SK-N-SH (cell line): ENCODE results near the gene OR6X1. TPM values are rescaled to one million over a fixed set of nuclear protein-coding genes. Genes with fewer than 3 reads are reported as not detected.

Experiments used
- CTCF ChIA-PET: fragments of 300-600, 350-600 bp; formaldehyde crosslinking; extraction: SDS; loops from one replicate; lab custom pipeline; 2021; lab: Yijun Ruan, JAX
- POLR2A ChIA-PET: fragments of 350-600 bp; sonication (Branson Sonifier 250); formaldehyde crosslinking; extraction: SDS; loops from one replicate; lab custom pipeline; 2020; ENCODE audit warnings: antibody characterized with exemption, inconsistent platforms; lab: Yijun Ruan, JAX
- DNase-seq: peaks from one replicate; pipeline ENCODE4 v3.0.0; 2012
- H2AFZ ChIP-seq: fragments of 200-600 bp; sonication (generic); 2 replicates; pipeline ENCODE4 v1.8.1; 2016; ENCODE audit warnings: antibody characterized with exemption, mild to moderate bottlenecking, low read depth
- H3F3A ChIP-seq: fragments of 200-600 bp; sonication (generic); replicated peaks from 2 replicates; pipeline ENCODE3; 2016; ENCODE audit warnings: antibody characterized with exemption, mild to moderate bottlenecking; ENCODE audit not compliant: insufficient read depth
- H3K27ac ChIP-seq, 2 experiments: fragments of 200-500 bp in 1 of 2; fragments of 200-600 bp in 1 of 2; sonication (Bioruptor generic) in 1 of 2; sonication (generic), shearing (Covaris generic) in 1 of 2; 2 replicates each; pipeline versions ENCODE4 v1.5.1 to v1.6.1; 2014 to 2016; ENCODE audit warnings: low read depth in 2 of 2, inconsistent platforms in 1 of 2, low read length in 1 of 2, mild to moderate bottlenecking in 1 of 2, mixed read lengths in 1 of 2
- H3K27me3 ChIP-seq: fragments of 200-600 bp; sonication (generic), shearing (Covaris generic); 2 replicates; pipeline ENCODE4 v1.6.1; 2016; ENCODE audit warnings: mixed run types; ENCODE audit not compliant: insufficient read depth
- H3K36me3 ChIP-seq, 2 experiments: fragments of 200-500 bp in 1 of 2; fragments of 200-600 bp in 1 of 2; sonication (Bioruptor generic) in 1 of 2; sonication (generic) in 1 of 2; replicated peaks in 1 of 2; 2 replicates each; pipeline versions ENCODE3 to v1.5.1; 2014 to 2016; ENCODE audit warnings: low read length in 1 of 2, mild to moderate bottlenecking in 1 of 2; ENCODE audit not compliant: insufficient read depth in 2 of 2, control insufficient read depth in 1 of 2
- H3K4me1 ChIP-seq, 2 experiments: fragments of 200-500 bp in 1 of 2; fragments of 200-600 bp in 1 of 2; sonication (Bioruptor generic) in 1 of 2; sonication (generic), shearing (Covaris generic) in 1 of 2; 2 replicates each; pipeline versions ENCODE4 v1.5.1 to v1.6.1; 2014 to 2016; ENCODE audit warnings: low read depth in 1 of 2, low read length in 1 of 2, mixed run types in 1 of 2; ENCODE audit not compliant: insufficient read depth in 2 of 2, control insufficient read depth in 1 of 2
- H3K4me2 ChIP-seq: fragments of 200-600 bp; sonication (generic), shearing (Covaris generic); 2 replicates; pipeline ENCODE4 v1.6.1; 2017; ENCODE audit warnings: mixed run types
- H3K4me3 ChIP-seq, 2 experiments: fragments of 200-500 bp in 1 of 2; fragments of 200-600 bp in 1 of 2; sonication (Bioruptor generic) in 1 of 2; sonication (generic), shearing (Covaris generic) in 1 of 2; 2 replicates each; pipeline versions ENCODE4 v1.5.1 to v1.8.1; 2014 to 2016; ENCODE audit warnings: low read depth in 2 of 2, inconsistent platforms in 1 of 2, low read length in 1 of 2, mild to moderate bottlenecking in 1 of 2, mixed read lengths in 1 of 2, moderate library complexity in 1 of 2
- H3K79me2 ChIP-seq: fragments of 200-600 bp; sonication (generic); 2 replicates; pipeline ENCODE4 v1.8.1; 2017; ENCODE audit warnings: mild to moderate bottlenecking; ENCODE audit not compliant: insufficient read depth
- H3K9ac ChIP-seq: fragments of 200-600 bp; sonication (generic); 2 replicates; pipeline ENCODE4 v1.6.1; 2017; ENCODE audit warnings: mixed run types
- H3K9me2 ChIP-seq: fragments of 200-600 bp; sonication (generic); 2 replicates; pipeline ENCODE4 v1.6.1; 2017; ENCODE audit warnings: mixed run types
- H3K9me3 ChIP-seq: fragments of 200-600 bp; sonication (generic); 2 replicates; pipeline ENCODE4 v1.6.1; 2017; ENCODE audit warnings: mixed run types, mild to moderate bottlenecking, moderate library complexity
- H4K20me1 ChIP-seq: fragments of 200-600 bp; sonication (generic); 2 replicates; pipeline ENCODE4 v1.6.1; 2017; ENCODE audit warnings: mild to moderate bottlenecking, mixed run types; ENCODE audit not compliant: insufficient read depth
- CHD2 ChIP-seq: fragments of 150-350 bp; IDR thresholded peaks from 2 replicates; pipeline ENCODE4 v1.6.1; 2018; ENCODE audit warnings: low read length; ENCODE audit not compliant: partially characterized antibody
- ELF1 ChIP-seq: IDR thresholded peaks from 2 replicates; pipeline ENCODE4 v1.4.0; 2012
- EZH2phosphoT487 ChIP-seq: fragments of 200-600 bp; sonication (generic); IDR thresholded peaks from 2 replicates; pipeline ENCODE4 v1.6.1; 2017; ENCODE audit warnings: low read depth, mixed run types, mild to moderate bottlenecking, antibody characterized with exemption, moderate library complexity, borderline replicate concordance
- FOXJ3 ChIP-seq: sonication (generic); formaldehyde crosslinking; IDR thresholded peaks from 2 replicates; pipeline ENCODE4 v1.5.1; 2020; ENCODE audit warnings: mild to moderate bottlenecking, missing genetic modification reagents
- FOXM1 ChIP-seq: IDR thresholded peaks from 2 replicates; pipeline ENCODE4 v1.4.0; 2012; ENCODE audit warnings: low read depth, mild to moderate bottlenecking
- GABPA ChIP-seq: IDR thresholded peaks from 2 replicates; pipeline ENCODE4 v1.4.0; 2012; ENCODE audit warnings: low read depth, mild to moderate bottlenecking
- GATA2 ChIP-seq: sonication (generic); formaldehyde crosslinking; IDR thresholded peaks from 2 replicates; pipeline ENCODE4 v1.5.0; 2020; ENCODE audit warnings: mild to moderate bottlenecking, missing genetic modification reagents
- JUND ChIP-seq: IDR thresholded peaks from 2 replicates; pipeline ENCODE4 v1.4.0; 2012
- MEF2A ChIP-seq: IDR thresholded peaks from 2 replicates; pipeline ENCODE4 v1.4.0; 2012; ENCODE audit warnings: low read depth, borderline replicate concordance
- NFIC ChIP-seq: IDR thresholded peaks from 2 replicates; pipeline ENCODE4 v1.4.0; 2012; ENCODE audit warnings: borderline replicate concordance
- NRF1 ChIP-seq: IDR thresholded peaks from 2 replicates; pipeline ENCODE4 v1.6.1; 2012; ENCODE audit warnings: low read depth, mild to moderate bottlenecking, low read length
- RAD21 ChIP-seq: IDR thresholded peaks from 2 replicates; pipeline ENCODE4 v1.6.1; 2012; ENCODE audit warnings: mild to moderate bottlenecking, low read length
- RCOR1 ChIP-seq: fragments of 150-350 bp; IDR thresholded peaks from 2 replicates; pipeline ENCODE4 v1.6.1; 2017; ENCODE audit warnings: antibody characterized with exemption, low read length
- RFX5 ChIP-seq: IDR thresholded peaks from 2 replicates; pipeline ENCODE4 v1.6.1; 2012; ENCODE audit warnings: mild to moderate bottlenecking, improper control_type of control experiment, low read length
- RXRA ChIP-seq: IDR thresholded peaks from 2 replicates; pipeline ENCODE4 v1.4.0; 2012; ENCODE audit warnings: low read depth, mild to moderate bottlenecking, borderline replicate concordance
- SIN3A ChIP-seq: IDR thresholded peaks from 2 replicates; pipeline ENCODE4 v1.6.1; 2012; ENCODE audit warnings: low read depth, mild to moderate bottlenecking, low read length, moderate library complexity, borderline replicate concordance
- SMC3 ChIP-seq: IDR thresholded peaks from 2 replicates; pipeline ENCODE4 v1.6.1; 2012; ENCODE audit warnings: low read depth, low read length, improper control_type of control experiment
- TCF12 ChIP-seq: IDR thresholded peaks from 2 replicates; pipeline ENCODE4 v1.4.0; 2012
- TEAD4 ChIP-seq: IDR thresholded peaks from 2 replicates; pipeline ENCODE4 v1.4.0; 2012; ENCODE audit warnings: mild to moderate bottlenecking, borderline replicate concordance; ENCODE audit not compliant: insufficient read depth
- YY1 ChIP-seq: IDR thresholded peaks from 2 replicates; pipeline ENCODE4 v1.4.0; 2012; ENCODE audit warnings: low read depth, mild to moderate bottlenecking
- WGBS: methylation state at CpG from one replicate; pipeline ENCODE4 v1.1.6; 2017; ENCODE audit warnings: low lambda C conversion rate; 5-methylcytosine and 5-hydroxymethylcytosine counted together
- polyA plus RNA-seq, 3 experiments: library from polyadenylated mRNA; depleted of rRNA; stranded (reverse); fragments of >200 nt; gene quantifications; 2 replicates each; pipeline ENCODE4 v1.2.3, GENCODE V29; 2012
- TF ChIP-seq, protein P1 (sequence below): IDR thresholded peaks from 2 replicates; pipeline ENCODE4 v1.4.0; 2012; ENCODE audit warnings: low read depth, borderline replicate concordance

The OR6X1 gene
- polyA plus RNA-seq, 1 of the 3 experiments (the other 2 are of a cell fraction), result not detected

- H3K36me3 ChIP-seq, result no peaks in the 10 kb centered on the region
- 0% methylated on average over 1 of the region's 1 CpG for WGBS
- no peak overlapping the region for H3K9ac ChIP-seq
- H3K4me1 ChIP-seq, result no peaks in the 10 kb centered on the region
- CTCF ChIA-PET, result no interaction called here
- no peak overlapping the region for H3K27ac ChIP-seq
- TF ChIP-seq NFIC, result no peak
- no peak for TF ChIP-seq MEF2A
- no peak for TF ChIP-seq SIN3A
- no peak for TF ChIP-seq SMC3
- TF ChIP-seq TCF12, result no peak
- no peak for TF ChIP-seq ELF1
- TF ChIP-seq NRF1, result no peak
- no peak for TF ChIP-seq FOXJ3 (CRISPR knock-in tag)
- no peak for TF ChIP-seq YY1
- TF ChIP-seq EZH2phosphoT487, result no peak
- TF ChIP-seq CHD2, result no peak
- no peak for TF ChIP-seq JUND
- H3F3A ChIP-seq, result no peaks in the 10 kb centered on the region
- no peaks in the 10 kb centered on the region for H3K27me3 ChIP-seq
- no peak overlapping the region for H3K4me2 ChIP-seq
- no peak overlapping the region for H2AFZ ChIP-seq
- no peaks in the 10 kb centered on the region for H4K20me1 ChIP-seq
- POLR2A ChIA-PET, result no interaction called here
- no peaks in the 10 kb centered on the region for H3K9me2 ChIP-seq
- H3K4me3 ChIP-seq, result no peak overlapping the region
- no peaks in the 10 kb centered on the region for H3K79me2 ChIP-seq
- no peak for DNase-seq
- H3K9me3 ChIP-seq, result no peaks in the 10 kb centered on the region
Observed at GRCh38 chr11:123765601-123766000, 11.3 kb upstream of the OR6X1 start.

GRCh38 chr11:123762422-123762821 lies 8.1 kb upstream of the OR6X1 start:
- H3K4me3 ChIP-seq, result no peak overlapping the region
- no peak overlapping the region for H3K9ac ChIP-seq
- no peaks in the 10 kb centered on the region for H3K79me2 ChIP-seq
- H3K27me3 ChIP-seq, result peaks cover 4% of the 10 kb centered on the region; the same call in 1 of the 2 replicates
- no peaks in the 10 kb centered on the region for H3K9me2 ChIP-seq
- DNase-seq, result no peak
- no peaks in the 10 kb centered on the region for H4K20me1 ChIP-seq
- H3K27ac ChIP-seq, result no peak overlapping the region
- no peaks in the 10 kb centered on the region for H3K36me3 ChIP-seq
- no peaks in the 10 kb centered on the region for H3K4me1 ChIP-seq
- CTCF ChIA-PET, result no interaction called here
- H3K4me2 ChIP-seq, result no peak overlapping the region
- POLR2A ChIA-PET, result no interaction called here
- H3K9me3 ChIP-seq, result no peaks in the 10 kb centered on the region
- no peak overlapping the region for H2AFZ ChIP-seq
- H3F3A ChIP-seq, result no peaks in the 10 kb centered on the region
- TF ChIP-seq JUND (no peak), RFX5 (no peak), RXRA (no peak), CHD2 (no peak), FOXJ3 (CRISPR knock-in tag) (no peak), FOXM1 (no peak), RAD21 (no peak), GABPA (no peak), YY1 (no peak), RCOR1 (no peak), NRF1 (no peak), TEAD4 (no peak), GATA2 (CRISPR knock-in tag) (no peak)
- TF ChIP-seq, protein P1, sequence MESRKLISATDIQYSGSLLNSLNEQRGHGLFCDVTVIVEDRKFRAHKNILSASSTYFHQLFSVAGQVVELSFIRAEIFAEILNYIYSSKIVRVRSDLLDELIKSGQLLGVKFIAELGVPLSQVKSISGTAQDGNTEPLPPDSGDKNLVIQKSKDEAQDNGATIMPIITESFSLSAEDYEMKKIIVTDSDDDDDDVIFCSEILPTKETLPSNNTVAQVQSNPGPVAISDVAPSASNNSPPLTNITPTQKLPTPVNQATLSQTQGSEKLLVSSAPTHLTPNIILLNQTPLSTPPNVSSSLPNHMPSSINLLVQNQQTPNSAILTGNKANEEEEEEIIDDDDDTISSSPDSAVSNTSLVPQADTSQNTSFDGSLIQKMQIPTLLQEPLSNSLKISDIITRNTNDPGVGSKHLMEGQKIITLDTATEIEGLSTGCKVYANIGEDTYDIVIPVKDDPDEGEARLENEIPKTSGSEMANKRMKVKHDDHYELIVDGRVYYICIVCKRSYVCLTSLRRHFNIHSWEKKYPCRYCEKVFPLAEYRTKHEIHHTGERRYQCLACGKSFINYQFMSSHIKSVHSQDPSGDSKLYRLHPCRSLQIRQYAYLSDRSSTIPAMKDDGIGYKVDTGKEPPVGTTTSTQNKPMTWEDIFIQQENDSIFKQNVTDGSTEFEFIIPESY, result no peak
